GM12878 (cell line): ENCODE measurements around the gene A1BG. TPM values are rescaled to one million over a fixed set of nuclear protein-coding genes. Genes with fewer than 3 reads are reported as not detected.

Experiments
- BHLHE40 ChIP-seq, 2 experiments: fragments of 450-650 bp in 1 of 2; IDR thresholded peaks; 2 replicates each; pipeline ENCODE4 v1.6.1; 2011 to 2017; ENCODE audit warnings: low read depth in 2 of 2, borderline replicate concordance in 1 of 2, improper control_type of control experiment in 1 of 2, low read length in 1 of 2, mild to moderate bottlenecking in 1 of 2
- EP300 ChIP-seq, 2 experiments: fragments of 150-350 bp in 1 of 2; IDR thresholded peaks; 2 replicates each; pipeline ENCODE4 v1.6.1; 2011 to 2012; ENCODE audit warnings: low read depth in 2 of 2, low read length in 2 of 2, borderline replicate concordance in 1 of 2, improper control_type of control experiment in 1 of 2, inconsistent platforms in 1 of 2; ENCODE audit not compliant: control insufficient read depth in 1 of 2
- GABPA ChIP-seq: IDR thresholded peaks from 2 replicates; pipeline ENCODE4 v1.6.1; 2014; ENCODE audit warnings: antibody characterized with exemption, low read depth, mild to moderate bottlenecking, inconsistent platforms
- MEF2A ChIP-seq: IDR thresholded peaks from 2 replicates; pipeline ENCODE4 v1.6.1; 2011; ENCODE audit warnings: low read depth, mild to moderate bottlenecking, low read length, moderate library complexity; ENCODE audit not compliant: insufficient read depth
- RUNX3 ChIP-seq: IDR thresholded peaks from 2 replicates; pipeline ENCODE4 v1.6.1; 2012; ENCODE audit warnings: low read length, inconsistent platforms
- SREBF2 ChIP-seq: IDR thresholded peaks from 2 replicates; pipeline ENCODE4 v1.6.1; 2012; ENCODE audit warnings: mild to moderate bottlenecking, low read length
- YBX1 ChIP-seq: fragments of 450-650 bp; IDR thresholded peaks from 2 replicates; pipeline ENCODE4 v1.6.1; 2016; ENCODE audit warnings: antibody characterized with exemption
- polyA plus RNA-seq, 11 experiments: library from polyadenylated mRNA; depleted of rRNA in 4 of 11; unstranded in 6 of 11; stranded (reverse) in 5 of 11; fragments of >200 nt; fragmentation: Nextera tagmentation in 4 of 11; fragmentation: Illumina TruSeq in 1 of 11; extraction: Ambion mirVana in 4 of 11; extraction: Trizol in 1 of 11; gene quantifications; 1 replicate in 1 of 11; 2 replicates in 10 of 11; pipeline versions ENCODE4 v1.2.1 to v1.2.3, GENCODE V29; 2011 to 2016; ENCODE audit warnings: inconsistent platforms in 2 of 11, missing spikeins in 2 of 11, low read depth in 1 of 11
- total RNA-seq, 4 experiments: library from RNA; depleted of rRNA in 3 of 4; stranded (reverse); fragments of >200 nt in 3 of 4; fragmentation: Illumina TruSeq in 1 of 4; extraction: Trizol in 1 of 4; gene quantifications; 2 replicates each; pipeline versions ENCODE4 v1.2.1 to v1.2.3, GENCODE V29; 2013 to 2021
- TF ChIP-seq, protein P1 (sequence below): fragments of 450-650 bp; IDR thresholded peaks from 2 replicates; pipeline ENCODE4 v1.6.1; 2017; ENCODE audit warnings: mild to moderate bottlenecking, moderate library complexity

Gene A1BG
- total and polyA plus RNA-seq, 10 of the 15 experiments (the other 5 are each of a cell fraction or from before 2014, with no cell fraction given), result 0.34 to 29.6 (median 11.8) TPM

DNA sequence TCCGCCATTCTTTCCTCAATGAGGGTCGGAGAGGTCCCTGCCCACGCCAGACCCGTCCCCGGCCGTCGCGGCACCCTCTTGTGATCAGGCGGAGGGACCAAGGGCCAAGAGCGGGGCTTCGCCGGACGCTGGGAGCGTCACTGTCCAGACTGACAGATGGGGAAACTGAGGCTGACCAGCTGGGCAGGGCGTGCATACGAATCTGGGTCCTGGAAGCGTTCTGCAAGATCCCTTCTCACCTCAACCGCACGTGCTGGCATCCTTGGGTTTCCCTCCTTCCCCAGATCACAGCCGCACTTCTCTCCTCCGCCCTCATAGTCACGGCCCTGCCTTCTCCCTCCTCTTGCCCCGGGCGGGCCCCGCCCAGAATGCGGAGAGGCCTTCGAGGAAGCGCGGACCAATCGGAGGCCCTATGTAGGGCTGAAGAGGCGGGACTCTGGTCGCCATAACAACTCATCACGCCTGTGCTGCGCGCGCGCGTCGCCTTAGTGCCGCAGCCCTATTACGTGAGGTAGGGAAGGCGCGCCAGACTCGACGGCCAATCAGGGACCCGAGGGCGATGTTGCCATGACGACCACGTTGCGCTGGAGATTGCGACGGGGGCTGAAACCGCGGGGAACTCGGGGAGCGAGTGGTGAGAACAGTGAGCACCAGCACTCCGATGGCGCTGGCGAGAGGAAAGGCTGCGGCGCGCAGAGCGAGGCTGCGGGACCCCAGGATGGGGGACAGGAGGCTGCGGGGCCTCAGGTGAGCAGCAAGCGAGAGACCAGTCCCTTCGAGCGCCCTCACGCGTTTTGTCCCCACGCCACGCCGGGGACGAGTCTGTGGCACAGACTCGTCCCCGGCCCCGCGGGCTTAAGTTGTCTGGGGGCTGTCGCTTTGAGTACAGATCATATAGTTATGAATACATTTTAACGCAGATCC is 47.9 kb upstream of the A1BG start (continued):
- TF ChIP-seq MEF2A (no peak), YBX1 (no peak), GABPA (no peak), SREBF2 (peak; percentile 77), EP300 (IDR thresholded peaks at IDR 0.05; ENCODE audit: borderline replicate concordance in 1 of 2, control insufficient read depth in 1 of 2, low read depth in 2 of 2, low read length in 2 of 2) (peak in 1 of 2 experiments; percentile 21; a peak in 1 of 4 replicates), RUNX3 (peak; percentile 62), BHLHE40 (IDR thresholded peaks at IDR 0.05; ENCODE audit: borderline replicate concordance in 1 of 2, low read depth in 2 of 2, low read length in 1 of 2) (peak; percentile 71 to 89; a peak in 3 of 4 replicates)
- TF ChIP-seq, protein P1, sequence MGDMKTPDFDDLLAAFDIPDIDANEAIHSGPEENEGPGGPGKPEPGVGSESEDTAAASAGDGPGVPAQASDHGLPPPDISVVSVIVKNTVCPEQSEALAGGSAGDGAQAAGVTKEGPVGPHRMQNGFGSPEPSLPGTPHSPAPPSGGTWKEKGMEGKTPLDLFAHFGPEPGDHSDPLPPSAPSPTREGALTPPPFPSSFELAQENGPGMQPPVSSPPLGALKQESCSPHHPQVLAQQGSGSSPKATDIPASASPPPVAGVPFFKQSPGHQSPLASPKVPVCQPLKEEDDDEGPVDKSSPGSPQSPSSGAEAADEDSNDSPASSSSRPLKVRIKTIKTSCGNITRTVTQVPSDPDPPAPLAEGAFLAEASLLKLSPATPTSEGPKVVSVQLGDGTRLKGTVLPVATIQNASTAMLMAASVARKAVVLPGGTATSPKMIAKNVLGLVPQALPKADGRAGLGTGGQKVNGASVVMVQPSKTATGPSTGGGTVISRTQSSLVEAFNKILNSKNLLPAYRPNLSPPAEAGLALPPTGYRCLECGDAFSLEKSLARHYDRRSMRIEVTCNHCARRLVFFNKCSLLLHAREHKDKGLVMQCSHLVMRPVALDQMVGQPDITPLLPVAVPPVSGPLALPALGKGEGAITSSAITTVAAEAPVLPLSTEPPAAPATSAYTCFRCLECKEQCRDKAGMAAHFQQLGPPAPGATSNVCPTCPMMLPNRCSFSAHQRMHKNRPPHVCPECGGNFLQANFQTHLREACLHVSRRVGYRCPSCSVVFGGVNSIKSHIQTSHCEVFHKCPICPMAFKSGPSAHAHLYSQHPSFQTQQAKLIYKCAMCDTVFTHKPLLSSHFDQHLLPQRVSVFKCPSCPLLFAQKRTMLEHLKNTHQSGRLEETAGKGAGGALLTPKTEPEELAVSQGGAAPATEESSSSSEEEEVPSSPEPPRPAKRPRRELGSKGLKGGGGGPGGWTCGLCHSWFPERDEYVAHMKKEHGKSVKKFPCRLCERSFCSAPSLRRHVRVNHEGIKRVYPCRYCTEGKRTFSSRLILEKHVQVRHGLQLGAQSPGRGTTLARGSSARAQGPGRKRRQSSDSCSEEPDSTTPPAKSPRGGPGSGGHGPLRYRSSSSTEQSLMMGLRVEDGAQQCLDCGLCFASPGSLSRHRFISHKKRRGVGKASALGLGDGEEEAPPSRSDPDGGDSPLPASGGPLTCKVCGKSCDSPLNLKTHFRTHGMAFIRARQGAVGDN, result 0 out of 2 replicates have a peak, but pooled peaks have one; percentile 24
